GM21423 (cell line): ENCODE data around the gene STARD7.
"Not testable (repeated sequence)": the region's sequence is repeated elsewhere in the genome, so short reads cannot be mapped to it uniquely, and the experiment has no call there.

ENCODE experiments used
- ATAC-seq: cut with Tn5 transposase; IDR thresholded peaks from one replicate; pipeline ENCODE4 v1.9.1; 2021; ENCODE audit warnings: mild to moderate bottlenecking, moderate library complexity; ENCODE audit not compliant: unreplicated experiment

STARD7 gene

DNA sequence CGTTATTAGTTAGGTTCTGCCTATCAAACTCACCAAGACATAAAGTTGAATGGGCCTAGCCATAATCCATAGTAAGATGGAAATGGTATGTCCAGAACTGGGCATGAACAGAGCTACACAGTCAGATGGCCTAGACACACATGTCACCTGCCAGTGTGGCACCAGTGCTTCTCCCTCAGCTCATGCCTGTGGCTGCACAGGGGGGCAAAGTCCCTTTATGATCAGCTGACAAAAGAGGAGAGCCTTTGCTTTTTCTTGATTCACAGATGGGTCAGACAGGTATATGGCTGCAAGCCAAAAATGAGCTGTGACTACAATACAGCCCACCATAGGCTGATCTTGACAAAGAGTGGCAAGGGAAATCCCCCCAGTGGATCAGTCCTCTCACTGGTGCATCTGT is 28.3 kb upstream of the STARD7 start:
- ATAC-seq, result no peak

DNA sequence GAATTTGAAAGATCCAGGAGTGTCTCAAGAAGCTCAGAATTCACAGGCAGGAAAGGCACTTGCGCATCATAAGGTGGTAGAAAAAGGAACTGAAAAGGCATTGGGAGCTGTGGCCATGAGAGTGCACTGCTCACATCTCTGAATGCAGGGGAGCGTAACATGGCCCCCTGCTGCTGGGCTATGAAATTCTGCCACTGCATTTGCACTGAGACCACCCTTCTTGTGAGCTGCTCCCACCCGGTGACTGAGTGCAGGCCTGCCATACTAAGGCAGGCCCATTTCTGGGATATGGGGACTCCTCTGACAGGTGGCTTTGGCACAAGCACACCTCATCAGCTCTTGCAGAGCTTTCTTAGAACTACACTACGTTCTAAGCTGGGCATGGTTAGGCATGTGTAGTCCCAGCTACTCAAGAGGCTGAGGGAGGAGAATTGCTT is 25.3 kb upstream of the STARD7 start:
- ATAC-seq, result peak; percentile 89

DNA sequence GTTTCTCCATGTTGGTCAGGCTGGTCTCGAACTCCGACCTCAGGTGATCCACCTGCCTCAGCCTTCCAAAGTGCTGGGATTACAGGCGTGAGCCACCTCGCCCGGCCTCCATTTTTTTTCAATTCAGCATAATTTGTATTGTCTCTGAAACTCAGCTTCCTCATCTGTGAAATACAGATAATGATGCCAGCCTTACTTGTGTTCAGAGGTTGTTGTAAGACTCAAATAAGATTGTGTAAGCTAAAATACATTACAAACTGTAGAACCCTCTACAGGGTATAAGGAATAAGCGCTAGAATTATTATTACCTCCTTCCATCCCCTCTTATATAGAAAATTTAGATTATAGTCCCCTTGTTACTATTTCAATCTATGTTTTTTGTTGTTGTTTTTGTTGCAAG is 24.8 kb upstream of the STARD7 start:
- ATAC-seq, result no peak

DNA sequence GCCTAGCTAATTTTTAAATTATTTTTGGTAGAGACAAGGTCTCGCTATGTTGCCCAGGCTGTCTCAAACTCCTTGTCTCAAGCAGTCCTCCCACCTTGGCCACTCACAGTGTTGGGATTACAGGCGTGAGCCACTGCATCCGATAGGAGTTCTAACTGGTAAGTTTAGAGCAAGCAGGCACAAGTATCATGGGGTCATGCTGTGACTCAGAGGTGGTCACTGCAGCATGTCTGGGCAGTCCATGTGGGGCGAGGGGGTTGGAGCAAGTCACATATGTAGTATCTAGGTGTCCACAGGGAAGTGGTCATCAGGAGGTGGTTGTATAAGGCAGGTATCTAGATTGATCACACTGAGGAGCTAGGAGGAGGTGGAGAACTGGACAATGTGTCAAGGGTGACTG is 22.7 kb upstream of the STARD7 start:
- ATAC-seq, result no peak

DNA sequence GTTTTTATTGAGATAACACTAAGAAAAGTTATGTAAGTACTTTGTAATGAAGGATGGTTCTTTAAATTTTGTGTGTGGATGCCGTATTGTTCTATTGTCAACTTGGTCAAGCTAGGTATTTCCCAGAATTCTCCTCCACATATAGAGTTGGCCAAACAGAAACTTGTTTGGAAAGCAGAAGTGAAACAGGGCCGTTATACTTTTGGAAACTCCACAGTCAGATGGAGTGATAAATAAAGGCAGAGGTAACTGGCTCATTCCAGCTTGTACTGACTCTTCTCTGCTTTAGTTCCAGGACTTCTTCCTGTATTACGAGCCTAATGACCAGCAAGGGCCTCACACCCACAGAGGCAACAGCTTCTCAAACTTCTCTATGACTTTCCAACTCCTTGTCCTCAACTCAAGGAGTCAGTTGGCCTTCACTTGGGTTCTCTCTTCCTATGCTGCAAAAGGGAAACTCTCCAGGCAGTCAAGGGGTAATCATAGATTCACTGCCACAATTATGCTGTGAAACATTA is 16.4 kb upstream of the STARD7 start:
- peak; percentile 77 for ATAC-seq

DNA sequence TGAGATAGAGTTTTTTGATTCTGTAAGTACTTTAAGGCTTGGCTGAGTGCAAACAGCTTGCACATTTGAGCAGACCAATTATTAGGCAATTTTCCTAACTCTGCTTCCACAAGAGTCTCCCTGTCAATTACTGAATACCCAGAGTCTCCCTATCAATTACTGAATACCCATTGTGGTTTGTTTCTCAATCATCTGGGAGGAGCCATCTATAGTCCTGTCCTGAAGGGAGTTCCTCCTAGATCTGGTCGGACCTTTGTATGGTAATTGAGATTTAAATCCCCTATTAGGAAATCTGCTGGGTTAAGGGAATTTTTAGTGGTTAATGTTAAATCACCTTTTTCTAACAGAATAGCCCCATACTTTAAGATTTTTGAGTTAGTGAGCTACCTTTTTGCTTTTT is 12.5 kb upstream of the STARD7 start:
- not testable (repeated sequence) for ATAC-seq

DNA sequence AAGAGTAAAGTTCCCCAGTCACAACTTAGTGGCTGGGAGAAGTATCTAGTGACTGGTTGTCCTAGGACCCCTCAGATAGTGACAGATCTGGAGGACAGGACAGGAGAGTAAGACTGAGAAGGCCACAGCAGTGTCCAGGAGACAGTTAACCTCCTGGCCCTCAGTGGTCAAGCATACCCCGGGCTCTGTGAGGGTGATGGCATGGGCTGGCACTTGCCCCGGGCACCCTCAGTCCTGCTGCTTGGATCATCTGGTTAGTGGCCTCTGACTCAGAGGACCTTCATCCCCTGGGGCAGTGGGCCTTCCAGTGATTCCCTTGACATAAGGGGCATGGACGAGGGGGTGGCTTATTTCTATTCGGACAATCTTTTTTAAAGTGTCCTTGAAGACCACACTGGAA is 11.3 kb upstream of the STARD7 start:
- not testable (repeated sequence) for ATAC-seq

DNA sequence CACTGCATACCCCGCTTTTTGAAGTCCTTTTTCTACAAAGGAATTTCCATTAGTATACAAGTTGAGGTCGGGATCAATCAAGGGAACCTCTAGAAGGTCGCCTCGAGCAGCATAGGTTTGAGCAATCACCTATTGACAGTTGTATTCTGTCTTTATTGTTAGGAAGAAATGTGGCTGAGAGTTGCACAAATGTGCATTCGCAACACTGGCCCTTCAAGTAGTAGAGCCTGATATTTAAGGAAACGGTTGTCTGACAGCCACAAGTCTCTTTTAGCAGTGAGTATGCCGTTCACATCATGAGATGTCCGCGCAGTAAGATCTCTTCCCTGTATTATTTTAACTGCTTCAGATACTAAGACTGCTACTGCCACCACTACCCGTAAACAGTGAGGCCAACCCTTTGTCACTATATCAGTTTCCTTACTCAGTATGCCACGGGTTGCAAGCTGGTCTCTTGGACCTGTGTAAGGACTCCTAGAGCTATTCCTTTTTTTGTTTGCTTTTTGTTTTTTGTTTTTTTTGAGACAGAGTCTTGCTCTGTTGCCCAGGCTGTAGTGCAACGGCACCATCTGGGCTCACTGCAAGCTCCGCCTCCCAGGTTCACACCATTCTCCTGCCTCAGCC is 10.0 kb upstream of the STARD7 start:
- ATAC-seq, result no peak

DNA sequence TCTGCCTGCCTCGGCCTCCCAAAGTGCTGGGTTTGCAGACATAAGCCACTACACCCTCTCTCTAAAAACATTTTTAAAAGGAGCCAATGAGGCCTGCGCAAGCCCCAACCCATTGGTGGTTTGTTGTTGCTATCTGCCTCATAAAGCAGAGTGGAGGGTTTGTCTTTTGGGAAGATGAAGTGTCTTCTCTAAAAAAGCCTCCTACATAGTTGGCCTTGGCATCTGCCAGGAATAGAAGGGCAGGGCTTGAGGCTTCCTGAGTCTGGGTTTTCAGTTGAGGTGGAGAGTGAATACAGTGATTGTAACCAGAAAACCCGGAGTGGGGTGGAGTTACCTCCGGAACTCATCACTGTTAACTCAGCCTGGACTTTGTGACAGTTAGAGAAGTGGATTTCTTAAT is 5.9 kb upstream of the STARD7 start:
- ATAC-seq, result no peak

DNA sequence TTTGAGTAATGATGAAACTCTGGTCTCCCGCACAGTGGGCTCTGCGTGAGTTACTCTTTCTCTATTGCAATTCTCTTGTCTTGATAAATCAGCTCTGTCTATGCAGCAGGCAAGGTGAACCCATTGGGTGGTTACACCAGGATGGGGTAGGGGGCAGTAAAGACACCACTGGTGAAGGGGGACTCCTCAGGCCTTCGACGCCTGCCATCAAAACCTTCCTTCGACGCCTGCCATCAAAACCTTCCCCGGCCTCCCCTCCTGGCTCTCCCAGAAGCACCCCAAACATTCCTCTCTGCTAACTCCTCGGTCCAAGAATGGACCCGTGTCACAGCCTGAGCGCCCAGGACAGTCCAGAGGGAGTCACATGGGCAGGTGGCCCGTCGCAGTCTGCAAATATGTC is 4.8 kb upstream of the STARD7 start:
- no peak for ATAC-seq

DNA sequence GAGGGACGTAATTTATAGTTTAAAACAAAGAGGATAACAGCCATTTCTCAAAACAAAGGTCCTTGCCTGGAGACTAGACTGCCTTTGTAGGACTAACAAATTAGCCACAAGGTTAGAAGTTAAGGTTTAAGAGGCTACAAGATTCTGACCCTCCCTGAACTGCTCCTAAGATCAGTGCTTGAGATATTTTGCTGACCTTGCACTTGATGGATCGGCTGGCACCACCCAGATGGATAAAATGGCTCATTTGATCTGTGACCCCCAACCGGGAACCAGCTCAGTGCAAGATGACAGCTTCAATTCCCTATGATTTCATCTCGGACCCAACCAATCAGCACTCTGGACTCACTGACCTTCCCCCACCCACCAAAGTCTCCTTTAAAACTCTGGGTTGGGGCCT is 3.7 kb upstream of the STARD7 start:
- no peak for ATAC-seq

DNA sequence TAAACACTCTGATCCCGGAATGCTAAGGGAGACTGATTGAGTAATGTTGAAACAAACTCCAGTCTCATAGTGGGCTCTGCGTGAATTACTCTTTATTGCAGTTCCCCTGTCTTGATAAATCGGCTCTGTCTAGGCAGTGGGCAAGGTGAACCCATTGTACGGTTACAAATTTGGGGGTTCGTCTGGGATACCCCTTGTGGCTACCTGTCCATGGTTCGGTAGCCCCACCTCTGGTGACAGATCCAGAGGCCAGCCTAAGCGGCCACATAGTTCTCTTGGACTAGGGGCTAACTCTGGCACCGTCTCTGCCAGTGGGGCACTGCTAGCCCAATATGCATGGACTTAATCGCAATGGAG is 1.1 kb upstream of the STARD7 start:
- ATAC-seq, result no peak

DNA sequence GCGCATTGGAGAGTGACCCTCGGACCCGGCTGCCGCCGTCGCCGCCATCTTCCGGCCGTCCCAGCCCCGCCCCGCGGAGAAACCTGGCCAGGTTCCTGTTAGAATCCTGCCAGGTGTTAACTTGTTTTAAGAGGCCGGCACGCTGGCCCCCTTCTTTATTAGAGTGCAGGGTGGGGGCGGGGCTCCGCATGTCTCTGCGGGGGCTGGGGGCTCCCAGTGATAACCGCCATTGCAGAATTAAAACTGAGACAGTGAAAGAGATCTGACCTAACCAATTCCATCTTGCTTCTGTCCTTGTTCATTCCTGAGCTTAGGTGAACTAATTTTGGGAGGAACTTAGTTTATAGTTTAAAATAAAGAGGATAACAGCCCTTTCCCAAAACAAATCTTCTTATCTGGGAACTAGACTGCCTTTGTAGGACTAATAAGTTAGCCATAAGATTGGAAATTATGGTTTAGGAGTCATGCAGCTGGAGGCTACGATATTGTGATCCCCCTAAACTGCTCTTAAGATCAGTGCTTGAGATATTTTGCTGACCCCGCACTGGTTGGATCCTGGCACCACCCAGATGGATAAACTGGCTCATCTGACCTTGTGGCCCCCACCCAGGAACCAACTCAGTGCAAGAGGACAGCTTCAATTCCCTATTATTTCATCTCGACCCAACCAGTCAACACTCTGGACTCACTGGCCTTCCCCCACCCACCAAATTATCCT is 543 bp upstream of the STARD7 start:
- ATAC-seq, result no peak

DNA sequence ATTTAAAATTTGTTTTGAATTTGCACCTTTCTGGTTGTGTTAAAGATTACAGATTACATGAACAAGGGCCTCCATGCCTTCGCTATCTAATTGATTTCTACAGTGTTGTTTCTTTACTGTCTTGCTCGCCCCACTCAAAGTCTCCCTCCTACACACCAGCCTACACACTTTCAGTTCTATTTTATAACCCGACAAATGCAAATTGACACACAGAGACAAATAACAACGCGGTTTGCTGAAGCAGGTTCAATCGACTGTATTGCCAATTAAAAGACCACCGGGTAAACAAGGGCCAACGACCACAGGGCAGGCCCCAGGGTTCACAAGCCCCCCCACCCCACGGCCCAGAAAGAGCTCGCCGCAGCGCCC is 869 bp downstream of the STARD7 start:
- no peak for ATAC-seq

DNA sequence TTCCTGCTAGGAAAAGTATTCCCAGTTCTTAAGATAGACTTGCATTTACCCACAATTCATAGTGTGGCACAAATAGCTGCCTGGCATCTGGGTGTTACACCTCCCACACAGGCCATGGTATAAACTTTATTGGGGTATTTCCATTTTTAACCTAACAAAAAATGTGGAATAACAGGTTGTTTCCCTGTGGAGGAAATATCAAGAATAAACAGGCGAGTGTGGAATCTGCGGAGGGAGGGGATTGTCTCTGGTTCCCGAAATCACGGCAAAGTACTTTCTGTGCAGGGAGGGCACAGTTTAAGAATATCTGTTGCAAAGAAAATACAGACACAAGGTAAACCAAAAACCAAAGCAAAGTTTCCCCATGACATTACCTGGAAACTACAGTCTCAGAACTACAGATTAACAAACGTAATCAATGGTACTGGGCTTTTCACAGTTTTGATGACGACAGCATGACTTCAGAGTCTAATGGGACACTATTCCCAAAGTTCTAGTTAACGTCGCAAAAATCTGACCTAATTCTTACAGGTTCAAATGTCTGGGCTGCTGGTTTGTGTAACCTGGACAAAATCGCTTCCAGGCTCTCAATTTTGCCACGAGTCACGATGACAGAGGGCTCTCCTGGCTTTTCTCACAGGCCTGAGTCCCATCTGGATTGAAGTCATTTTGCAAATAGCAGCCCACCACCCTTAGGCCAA is 1.4 kb downstream of the STARD7 start:
- no peak for ATAC-seq

DNA sequence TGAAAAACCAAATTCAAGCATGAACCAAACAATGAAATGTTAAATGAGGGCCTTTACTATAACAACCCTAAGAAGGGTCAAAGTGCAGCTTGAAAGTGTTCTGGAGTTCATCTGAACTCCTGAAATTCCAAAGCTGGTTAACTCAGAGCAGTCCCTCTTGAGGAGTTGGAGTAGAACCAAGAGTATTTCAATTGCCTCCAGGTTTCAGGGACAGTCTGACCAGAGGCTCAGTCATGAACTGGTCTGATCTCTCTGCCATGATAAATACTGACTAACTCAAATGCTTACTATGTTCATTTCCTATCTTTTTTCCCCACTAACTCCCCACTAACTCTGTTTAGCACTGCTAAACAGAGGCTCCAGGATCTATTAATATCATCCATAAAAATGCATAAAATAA is 2.7 kb downstream of the STARD7 start:
- no peak for ATAC-seq

DNA sequence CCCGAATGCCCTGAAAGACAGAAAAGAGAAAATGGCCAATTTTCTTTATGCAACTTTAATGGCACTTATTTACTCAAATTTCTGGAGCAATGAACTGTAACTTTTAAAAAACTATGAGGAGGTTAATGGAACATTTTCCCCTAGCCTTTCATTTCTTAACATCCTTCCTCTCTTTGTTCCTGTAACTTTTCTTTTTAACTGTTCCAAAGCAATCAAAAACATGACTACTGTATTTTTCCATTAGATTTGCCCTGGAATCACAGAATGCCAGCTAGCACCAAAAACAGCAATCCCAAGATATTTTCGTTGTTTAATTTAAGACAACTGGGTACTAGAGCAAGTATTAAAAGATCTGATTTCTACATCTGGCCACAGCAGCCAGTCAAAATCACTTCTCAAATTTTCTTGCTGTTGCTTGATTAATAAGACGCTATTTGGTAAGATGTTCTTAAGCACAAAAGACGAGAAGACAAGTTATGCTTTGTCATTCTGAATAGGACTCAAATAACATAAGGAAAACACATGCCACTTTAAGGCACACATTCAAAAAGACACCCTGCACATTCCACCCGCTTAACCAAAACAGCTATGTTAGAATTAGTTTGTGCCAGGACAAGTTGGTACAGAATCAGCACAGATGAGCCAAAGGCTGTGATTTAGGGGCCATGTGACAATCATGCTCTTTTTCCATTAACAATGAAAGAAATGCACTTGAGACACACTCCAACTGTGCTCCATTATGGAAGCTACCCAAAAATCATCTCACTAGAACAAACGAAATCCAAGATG is 3.6 kb downstream of the STARD7 start:
- ATAC-seq, result no peak

DNA sequence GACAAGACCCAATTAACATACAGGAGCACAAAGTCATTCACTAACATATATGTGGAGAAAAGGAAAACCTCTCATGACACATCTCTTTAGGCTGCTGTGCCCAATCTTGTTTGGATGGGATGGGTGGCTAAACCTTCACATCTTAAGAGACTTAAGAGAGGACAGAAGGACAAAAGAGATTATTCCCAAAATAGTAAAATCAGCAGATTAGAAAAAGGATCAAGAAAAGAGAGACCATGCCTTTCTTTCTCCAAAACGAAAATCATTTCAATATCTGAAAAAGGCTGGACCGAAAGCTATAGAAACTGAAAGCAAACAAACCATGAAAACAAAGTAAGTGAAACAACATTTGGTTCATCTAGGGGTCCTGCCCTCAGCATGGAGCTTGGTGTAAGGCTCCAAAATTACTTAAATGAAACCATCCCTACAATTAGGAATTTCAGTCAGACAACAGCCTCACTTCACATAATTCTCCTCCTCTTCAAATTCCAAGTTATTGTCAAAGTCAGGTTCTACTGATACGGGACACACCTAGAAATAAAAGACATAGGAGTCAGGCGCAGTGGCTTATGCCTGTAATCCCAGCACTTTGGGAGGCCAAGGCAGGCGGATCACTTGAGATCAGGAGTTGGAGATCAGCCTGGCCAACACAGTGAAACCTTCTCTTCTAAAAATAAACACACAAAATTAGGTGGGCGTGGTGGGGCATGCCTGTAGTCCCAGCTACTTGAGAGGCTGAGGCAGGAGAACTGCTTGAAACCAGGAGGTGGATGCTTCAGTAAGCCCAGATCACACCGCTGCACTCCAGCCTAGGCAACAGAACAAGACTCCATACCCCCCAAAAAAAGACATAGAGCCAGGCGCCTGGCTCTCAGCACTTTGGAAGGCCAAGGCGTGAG is 5.2 kb downstream of the STARD7 start:
- ATAC-seq, result no peak

DNA sequence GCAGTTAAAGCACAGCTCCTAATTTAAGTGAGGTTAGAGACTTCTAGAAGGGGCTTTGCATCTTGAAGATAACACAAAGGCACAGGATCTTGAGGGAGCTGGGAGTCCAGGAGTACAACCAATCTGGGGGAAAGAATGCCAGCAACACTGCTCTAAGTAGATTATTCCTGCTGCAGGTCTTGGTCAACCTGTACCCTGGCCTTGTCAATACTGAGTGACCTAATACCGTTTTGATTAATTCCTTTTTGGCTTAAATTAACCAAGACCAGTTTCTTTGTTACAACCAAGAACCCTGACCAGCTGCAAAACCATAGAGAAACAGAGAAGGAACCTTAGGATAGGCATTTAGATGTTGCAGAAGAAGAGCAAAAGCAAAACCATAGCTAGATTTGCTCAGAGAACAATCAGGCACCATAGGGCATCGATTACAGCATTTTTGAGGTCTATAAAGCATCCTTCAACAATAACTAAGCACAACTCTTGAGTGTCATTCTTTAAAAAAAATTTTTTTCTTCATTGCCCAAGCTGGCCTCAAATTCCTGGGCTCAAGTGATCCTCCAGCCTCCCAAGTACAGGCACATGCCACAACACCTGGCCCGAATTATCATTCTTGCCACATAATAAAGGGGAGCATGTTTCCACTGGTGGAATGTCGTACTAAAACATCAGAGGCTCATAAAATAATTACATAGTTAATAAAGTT is 6.3 kb downstream of the STARD7 start:
- ATAC-seq, result no peak

DNA sequence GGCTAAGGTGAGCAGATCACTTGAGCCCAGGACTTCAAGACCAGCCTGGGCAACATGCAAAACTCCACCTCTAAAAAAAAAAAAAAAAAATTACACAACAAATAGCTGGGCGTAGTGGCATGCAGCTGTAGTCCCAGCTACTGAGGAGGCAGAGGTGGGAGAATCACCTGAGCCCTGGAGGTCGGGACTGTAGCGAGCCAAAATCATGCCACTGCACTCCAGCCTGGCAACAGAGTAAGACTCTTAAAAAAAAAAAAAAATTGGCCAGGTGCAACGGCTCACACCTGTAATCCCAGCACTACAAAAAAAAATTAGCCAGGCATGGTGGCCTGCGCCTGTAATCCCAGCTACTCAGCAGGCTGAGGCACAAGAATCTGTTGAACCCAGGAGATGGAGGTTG is 7.3 kb downstream of the STARD7 start:
- no peak for ATAC-seq
